ENCODE data around the gene FRG2C.
"Not testable (repeated sequence)": the region's sequence is repeated elsewhere in the genome, so short reads cannot be mapped to it uniquely, and the experiment has no call there.

Gene FRG2C

DNA sequence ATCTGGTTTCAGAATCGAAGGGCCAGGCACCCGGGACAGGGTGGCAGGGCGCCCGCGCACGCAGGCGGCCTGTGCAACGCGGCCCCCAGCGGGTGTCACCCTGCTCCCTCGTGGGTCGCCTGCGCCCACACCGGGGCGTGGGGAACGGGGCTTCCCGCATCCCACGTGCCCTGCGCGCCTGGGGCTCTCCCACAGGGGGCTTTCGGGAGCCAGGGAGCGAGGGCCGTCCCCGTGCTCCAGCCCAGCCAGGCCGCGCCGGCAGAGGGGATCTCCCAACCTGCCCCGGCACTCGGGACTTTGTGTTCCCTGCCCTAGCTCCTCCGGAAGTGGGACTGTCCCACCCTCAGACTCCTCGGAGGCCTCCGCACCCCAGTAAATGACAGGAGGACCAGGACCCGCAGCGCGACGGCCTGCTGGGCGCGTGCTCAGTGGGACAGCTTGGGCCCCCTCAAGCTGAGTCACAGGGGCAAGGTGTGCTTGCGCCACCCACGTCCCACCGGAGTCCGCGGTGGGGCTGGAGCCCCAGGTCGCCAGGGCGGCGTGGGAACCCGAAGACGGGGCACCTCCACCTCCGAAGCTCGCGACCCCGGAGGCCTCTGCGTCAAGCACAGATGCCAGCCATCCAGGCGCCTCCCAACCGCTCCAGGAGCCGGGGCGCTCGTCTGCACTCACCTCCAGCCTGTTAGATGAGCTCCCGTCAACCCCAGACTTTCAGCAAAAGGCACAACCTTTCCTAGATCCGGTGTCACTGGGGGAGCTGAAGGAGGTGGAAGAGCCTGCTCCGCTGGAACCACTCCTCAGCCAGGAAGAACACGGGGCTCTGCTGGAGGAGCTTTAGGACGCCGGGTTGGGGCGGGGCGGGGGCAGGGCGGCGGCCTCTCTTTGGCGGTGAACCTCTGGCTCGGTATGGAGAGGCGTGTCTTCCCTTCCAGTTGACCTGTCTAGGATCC, 5.5 kb downstream of the FRG2C start:
- not testable (repeated sequence) for DNase-seq (ENCODE audit: low spot score)

- DNase-seq (ENCODE audit: low spot score), result not testable (repeated sequence)
Measured at GRCh38 chr3:75670298-75671286, 6.5 kb downstream of the FRG2C start.

GRCh38 chr3:75671287-75672139, 7.4 kb downstream of the FRG2C start:
- DNase-seq (ENCODE audit: low spot score), result not testable (repeated sequence)

DNA sequence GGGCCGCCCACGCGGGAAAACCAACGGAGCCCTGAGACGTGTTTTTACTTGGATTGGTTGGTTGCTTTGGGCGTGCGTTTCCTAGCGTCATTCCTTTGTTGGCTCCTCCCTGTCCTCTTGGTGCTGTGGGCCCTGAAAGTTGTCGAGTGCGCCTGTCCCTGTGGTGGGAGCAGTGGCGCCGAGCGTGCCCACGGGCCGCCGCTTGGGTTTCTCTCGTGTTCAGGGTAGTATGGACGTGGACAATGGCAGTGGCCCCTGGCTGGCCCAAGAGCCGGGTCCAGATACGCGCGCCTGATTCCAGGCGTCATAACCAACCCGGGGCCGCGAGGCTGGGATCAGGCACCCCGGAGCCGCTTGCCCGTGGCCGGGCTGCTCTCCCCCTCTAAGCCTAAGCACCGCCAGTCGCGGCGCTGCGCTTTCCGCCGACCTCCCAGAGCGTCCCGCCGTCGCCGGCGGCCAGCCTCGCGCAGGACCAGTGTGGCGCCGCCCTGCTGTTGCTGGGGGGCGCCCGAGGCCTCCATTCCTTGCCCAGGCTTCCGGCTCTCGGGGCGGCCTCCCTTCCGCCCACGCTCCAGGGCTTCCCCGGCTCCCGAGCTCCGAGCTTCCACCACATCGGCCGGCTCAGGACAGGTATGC, 8.1 kb downstream of the FRG2C start:
- DNase-seq (ENCODE audit: low spot score), result not testable (repeated sequence)

GRCh38 chr3:75683965-75684364, 19.8 kb downstream of the FRG2C start:
- not testable (repeated sequence) for DNase-seq (ENCODE audit: low spot score)

- no peak for DNase-seq (ENCODE audit: low spot score)
Measured at GRCh38 chr3:75687323-75687722, 23.2 kb downstream of the FRG2C start.

DNA sequence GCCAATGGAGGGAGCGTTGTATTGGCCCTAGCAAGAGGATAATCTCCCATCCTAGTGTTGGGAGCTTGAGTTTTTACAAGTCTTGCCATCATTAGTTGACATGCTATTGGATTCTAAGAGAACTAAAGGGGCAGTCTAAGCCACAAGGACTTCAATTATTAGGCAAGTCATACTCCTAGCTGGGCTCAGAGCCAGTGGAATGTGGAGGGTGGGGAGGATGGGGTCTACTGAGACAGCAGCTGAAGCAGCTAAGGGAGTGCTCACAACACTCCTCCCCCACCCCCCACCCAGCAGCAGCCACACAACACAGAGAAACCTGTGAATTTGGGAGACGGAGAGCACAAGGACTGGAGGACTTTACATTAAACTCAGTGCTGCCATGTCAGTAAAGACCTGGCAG, 27.9 kb downstream of the FRG2C start:
- DNase-seq (ENCODE audit: low spot score), result no peak
